ENCODE results near the gene CNTNAP1. TPM values are rescaled to one million over a fixed set of nuclear protein-coding genes. Genes with fewer than 3 reads are reported as not detected.

Gene CNTNAP1
- polyA plus RNA-seq, 1 experiment: 53.7 TPM

- ChIA-PET POLR2A (no interaction called here), CTCF (no interaction called here)
- H3K9me3 ChIP-seq (ENCODE audit: control insufficient read depth, insufficient read depth, low read length): no peaks in the 10 kb centered on the region; the same call in 1 of the 2 replicates
- no peak overlapping the region for H3K27ac ChIP-seq (ENCODE audit: low read depth, low read length)
- no peak overlapping the region for H3K4me3 ChIP-seq (ENCODE audit: low read depth, low read length)
- DNase-seq (ENCODE audit: low read depth, low spot score): no peak
- TF ChIP-seq CTCF (IDR thresholded peaks at IDR 0.05; ENCODE audit: low read depth, low read length): no peak
- H3K27me3 ChIP-seq (ENCODE audit: control insufficient read depth, insufficient read depth, low read length): no peaks in the 10 kb centered on the region
Measured at GRCh38 chr17:42686520-42687128, 4.3 kb downstream of the CNTNAP1 start.

GRCh38 chr17:42687707-42688320 lies 5.5 kb downstream of the CNTNAP1 start:
- no peak for DNase-seq (ENCODE audit: low read depth, low spot score)
- Histone ChIP-seq H3K4me3 (ENCODE audit: low read depth, low read length) (no peak overlapping the region), H3K27ac (ENCODE audit: low read depth, low read length) (no peak overlapping the region), H3K27me3 (ENCODE audit: control insufficient read depth, insufficient read depth, low read length) (no peaks in the 10 kb centered on the region), H3K9me3 (ENCODE audit: control insufficient read depth, insufficient read depth, low read length) (no peaks in the 10 kb centered on the region; the same call in 1 of the 2 replicates)
- TF ChIP-seq CTCF (IDR thresholded peaks at IDR 0.05; ENCODE audit: low read depth, low read length): no peak
- ChIA-PET POLR2A (no interaction called here), CTCF (no interaction called here)

GRCh38 chr17:42690596-42690995 lies 8.3 kb downstream of the CNTNAP1 start:
- ChIA-PET CTCF (interaction anchor here (0.9 kb wide), 1 partner anchor 113 kb away, joined by 3 read pairs; the partner anchor contains the start of gene PSMC3IP), POLR2A (interaction anchor here (0.7 to 0.9 kb wide), 2 partner anchors 8 to 848 kb away, joined by 4 to 5 read pairs; no protein-coding TSS in a partner anchor)
- DNase-seq (ENCODE audit: low read depth, low spot score): no peak
- Histone ChIP-seq H3K27ac (ENCODE audit: low read depth, low read length) (no peak overlapping the region), H3K4me3 (ENCODE audit: low read depth, low read length) (no peak overlapping the region), H3K9me3 (ENCODE audit: control insufficient read depth, insufficient read depth, low read length) (no peaks in the 10 kb centered on the region), H3K27me3 (ENCODE audit: control insufficient read depth, insufficient read depth, low read length) (no peaks in the 10 kb centered on the region)
- no peak for TF ChIP-seq CTCF (IDR thresholded peaks at IDR 0.05; ENCODE audit: low read depth, low read length)

GRCh38 chr17:42691021-42691545 lies 8.8 kb downstream of the CNTNAP1 start:
- no peak for DNase-seq (ENCODE audit: low read depth, low spot score)
- ChIA-PET POLR2A (interaction anchor here (0.7 to 0.9 kb wide), 2 partner anchors 8 to 847 kb away, joined by 4 to 5 read pairs; no protein-coding TSS in a partner anchor), CTCF (interaction anchor here (0.9 kb wide), 1 partner anchor 113 kb away, joined by 3 read pairs; the partner anchor contains the start of gene PSMC3IP)
- Histone ChIP-seq H3K27ac (ENCODE audit: low read depth, low read length) (no peak overlapping the region), H3K27me3 (ENCODE audit: control insufficient read depth, insufficient read depth, low read length) (no peaks in the 10 kb centered on the region), H3K9me3 (ENCODE audit: control insufficient read depth, insufficient read depth, low read length) (no peaks in the 10 kb centered on the region), H3K4me3 (ENCODE audit: low read depth, low read length) (no peak overlapping the region)
- no peak for TF ChIP-seq CTCF (IDR thresholded peaks at IDR 0.05; ENCODE audit: low read depth, low read length)

- POLR2A ChIA-PET: interaction anchor here (0.7 kb wide), 1 partner anchor 10 kb away, joined by 7 read pairs; the partner anchor contains the start of gene CNTNAP1
- H3K27me3 ChIP-seq (ENCODE audit: control insufficient read depth, insufficient read depth, low read length): no peaks in the 10 kb centered on the region
- no peak overlapping the region for H3K4me3 ChIP-seq (ENCODE audit: low read depth, low read length)
- no peak overlapping the region for H3K27ac ChIP-seq (ENCODE audit: low read depth, low read length)
- CTCF ChIA-PET: no interaction called here
- no peak for TF ChIP-seq CTCF (IDR thresholded peaks at IDR 0.05; ENCODE audit: low read depth, low read length)
- no peak for DNase-seq (ENCODE audit: low read depth, low spot score)
- H3K9me3 ChIP-seq (ENCODE audit: control insufficient read depth, insufficient read depth, low read length): no peaks in the 10 kb centered on the region
Measured at GRCh38 chr17:42692489-42692888, 10.2 kb downstream of the CNTNAP1 start.

Measured in AG04450 (cell line).